BJ (cell line): ENCODE measurements around the gene FAM186B. TPM values are rescaled to one million over a fixed set of nuclear protein-coding genes. Genes with fewer than 3 reads are reported as not detected.
A peak's percentile ranks its signal among the peaks of the same experiment; 100 is the strongest.

ENCODE experiments used
- CTCF ChIA-PET: fragments of 350-600 bp; formaldehyde crosslinking; extraction: SDS; loops from one replicate; lab custom pipeline; 2021; ENCODE audit warnings: antibody characterized with exemption, inconsistent platforms; lab: Yijun Ruan, JAX
- POLR2A ChIA-PET: fragments of 300-600 bp; sonication (Branson Sonifier 250); formaldehyde crosslinking; extraction: SDS; loops from one replicate; lab custom pipeline; 2021; ENCODE audit warnings: antibody characterized with exemption; lab: Charles Lee
- DNase-seq: peaks from one replicate; pipeline ENCODE4 v3.0.0-alpha.2; 2011; ENCODE audit warnings: low read depth
- H3K27me3 ChIP-seq: 2 replicates; pipeline ENCODE4 v1.6.0; 2011; ENCODE audit warnings: low read length; ENCODE audit not compliant: control insufficient read depth, insufficient read depth
- H3K36me3 ChIP-seq: 2 replicates; pipeline ENCODE4 v1.5.1; 2011; ENCODE audit warnings: low read length; ENCODE audit not compliant: control insufficient read depth, insufficient read depth
- H3K4me3 ChIP-seq: 2 replicates; pipeline ENCODE4 v1.5.1; 2011; ENCODE audit warnings: low read depth, mild to moderate bottlenecking, control low read depth, low read length
- CTCF ChIP-seq: IDR thresholded peaks from 2 replicates; pipeline ENCODE4 v1.5.1; 2011; ENCODE audit warnings: low read depth, mild to moderate bottlenecking, control low read depth, inconsistent platforms, low read length, moderate library complexity; ENCODE audit not compliant: insufficient read depth
- polyA plus RNA-seq: library from polyadenylated mRNA; depleted of rRNA; stranded (reverse); fragments of >200 nt; gene quantifications from 2 replicates; pipeline ENCODE4 v1.2.3, GENCODE V29; 2011

FAM186B gene
- polyA plus RNA-seq, 1 experiment = 0.11 TPM

DNA sequence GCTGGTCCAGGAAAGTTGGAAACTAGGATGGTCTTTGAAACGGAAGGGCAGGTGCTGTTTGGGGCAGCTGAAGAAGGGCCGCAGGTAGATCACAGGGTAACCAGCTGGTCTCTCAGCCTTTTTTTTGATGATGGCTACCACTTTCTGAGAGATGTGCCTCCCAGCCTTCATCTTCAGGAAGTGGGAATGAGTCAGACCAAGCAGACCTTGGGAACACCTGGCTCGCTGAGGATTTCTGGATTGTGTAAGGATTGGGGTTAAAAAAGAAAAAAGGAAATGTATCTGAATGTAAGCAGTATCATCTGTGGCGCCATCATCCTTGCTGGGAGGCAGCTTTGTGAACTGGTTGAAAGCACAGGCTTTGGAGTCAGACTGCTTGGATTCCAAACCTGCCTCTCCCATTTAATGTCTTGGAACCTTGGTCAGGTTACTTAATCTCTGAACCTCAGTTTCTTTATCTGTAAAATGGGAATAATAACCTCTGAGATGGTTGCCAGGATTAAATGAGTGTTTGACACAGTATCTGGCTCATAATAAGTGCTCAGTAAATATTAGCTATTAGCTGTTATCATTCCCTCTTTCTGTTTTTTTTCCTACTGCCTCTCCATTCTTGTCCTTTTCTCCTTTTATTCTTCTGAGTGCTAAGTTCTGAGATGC is 19.6 kb upstream of the FAM186B start:
- DNase-seq = no peak
- Histone ChIP-seq H3K27me3 (no peaks in the 10 kb centered on the region), H3K4me3 (no peak overlapping the region), H3K36me3 (no peaks in the 10 kb centered on the region)
- TF ChIP-seq CTCF = no peak
- CTCF ChIA-PET = interaction anchor here (0.8 to 2.3 kb wide), 5 partner anchors 10 to 44 kb away, joined by 3 to 13 read pairs (median 4); no protein-coding TSS in a partner anchor
- POLR2A ChIA-PET = interaction anchor here (0.6 kb wide), 2 partner anchors 96 to 460 kb away, joined by 4 to 8 read pairs; no protein-coding TSS in a partner anchor

DNA sequence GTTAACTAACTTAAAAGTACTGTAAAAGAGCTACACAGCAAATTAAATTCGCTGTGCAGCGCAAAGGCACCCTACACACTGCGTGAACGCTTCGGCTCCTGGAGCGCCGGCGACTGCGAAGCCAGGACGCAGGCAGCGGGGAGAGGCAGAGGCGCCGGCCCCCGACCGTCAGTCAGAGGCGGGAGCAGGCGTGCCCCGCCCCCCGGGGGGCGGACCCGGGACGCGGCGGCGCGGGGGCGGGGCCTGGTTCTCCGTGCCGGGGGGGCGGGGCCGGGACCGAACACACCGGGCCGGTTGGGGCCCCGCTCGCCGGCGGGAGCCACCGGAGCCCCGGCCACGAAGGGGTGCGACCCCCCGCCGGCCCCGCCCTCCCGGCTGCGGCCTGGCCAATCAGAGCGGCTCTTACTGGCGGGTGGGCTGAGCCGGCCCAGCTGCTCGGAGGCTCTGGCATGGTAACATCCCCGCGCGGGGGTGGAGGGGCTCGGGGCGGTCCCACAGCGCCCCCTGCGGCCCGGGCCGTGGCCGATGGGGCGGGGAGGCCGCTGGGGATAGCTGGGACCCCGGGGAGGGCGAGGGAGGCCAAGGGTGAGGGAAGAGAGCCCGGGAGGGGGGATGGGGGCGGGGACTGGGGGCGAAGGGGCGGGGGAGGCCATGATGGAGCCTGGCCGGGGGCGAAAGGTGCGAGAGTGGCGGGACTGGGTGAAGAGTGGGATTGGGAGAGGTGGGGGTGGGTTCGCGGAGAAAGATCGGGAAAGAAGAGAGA is 17.9 kb upstream of the FAM186B start, which contains the start of gene PRPF40B:
Gene PRPF40B (plus strand): TSS at position 420 of the 763 bp plus-strand sequence. CDS start 30 bp downstream, at position 450.
- H3K27me3 ChIP-seq = peaks cover 2% of the 10 kb centered on the region
- peak within 1 kb of the TSS; percentile 51 for H3K4me3 ChIP-seq
- DNase-seq = peak; percentile 19
- TF ChIP-seq CTCF = peak; percentile 32
- no peaks in the 10 kb centered on the region for H3K36me3 ChIP-seq
- ChIA-PET POLR2A (no interaction called here), CTCF (interaction anchor here (0.7 to 2.2 kb wide), 13 partner anchors 10 to 291 kb away, joined by 3 to 8 read pairs (median 4); partner anchors contain the start of gene TMBIM6)

GRCh38 chr12:49622501-49623141 is 17.2 kb upstream of the FAM186B start:
- no peak for TF ChIP-seq CTCF
- no peak for DNase-seq
- Histone ChIP-seq H3K27me3 (peaks cover 4% of the 10 kb centered on the region), H3K36me3 (no peaks in the 10 kb centered on the region), H3K4me3 (peak overlapping the region; percentile 51)
- POLR2A ChIA-PET = no interaction called here
- CTCF ChIA-PET = interaction anchor here (0.7 to 2.2 kb wide), 12 partner anchors 11 to 291 kb away, joined by 3 to 8 read pairs (median 4); no protein-coding TSS in a partner anchor

GRCh38 chr12:49621651-49622500 is 16.4 kb upstream of the FAM186B start:
- CTCF ChIA-PET = interaction anchor here (1.3 to 2.2 kb wide), 4 partner anchors 16 to 290 kb away, joined by 3 to 8 read pairs (median 6); no protein-coding TSS in a partner anchor
- peak overlapping the region; percentile 51 for H3K4me3 ChIP-seq
- no peak for DNase-seq
- TF ChIP-seq CTCF = no peak
- POLR2A ChIA-PET = no interaction called here
- peaks cover 4% of the 10 kb centered on the region for H3K27me3 ChIP-seq
- no peaks in the 10 kb centered on the region for H3K36me3 ChIP-seq
